Measurements from ENCODE around the gene VMP1. TPM values are rescaled to one million over a fixed set of nuclear protein-coding genes. Genes with fewer than 3 reads are reported as not detected.

The VMP1 gene
- total and polyA plus RNA-seq, 4 donors: 46.4 to 118 (median 71.6) TPM

GRCh38 chr17:59761385-59762048 lies 54.1 kb downstream of the VMP1 start:
- 73% methylated on average over 3 of the region's 3 CpGs for WGBS
- H3K9me3 ChIP-seq (ENCODE audit: control insufficient read depth in 4 of 4, low read length in 3 of 4): no peaks in the 10 kb centered on the region
- TF ChIP-seq EGR1 (IDR thresholded peaks at IDR 0.05; ENCODE audit: low read depth in 2 of 2) (no peak), HNF4A (conservative IDR thresholded peaks at IDR 0.05) (no peak), JUND (IDR thresholded peaks at IDR 0.05) (no peak), REST (IDR thresholded peaks at IDR 0.05) (no peak), RXRA (IDR thresholded peaks at IDR 0.05) (no peak), SP1 (IDR thresholded peaks at IDR 0.05) (no peak), NR2F2 (IDR thresholded peaks at IDR 0.05) (no peak), CTCF (IDR thresholded peaks at IDR 0.05; ENCODE audit: low read depth, low read length, missing input control) (no peak), ATF3 (IDR thresholded peaks at IDR 0.05) (no peak)
- no peak overlapping the region for H3K9ac ChIP-seq (ENCODE audit: low read depth in 1 of 2, low read length in 2 of 2)
- H3K4me1 ChIP-seq (ENCODE audit: control insufficient read depth in 4 of 4, insufficient read depth in 4 of 4, low read length in 3 of 4): no peaks in the 10 kb centered on the region
- H3K36me3 ChIP-seq (ENCODE audit: control insufficient read depth in 4 of 4, insufficient read depth in 3 of 4, low read depth in 1 of 4, low read length in 3 of 4): peaks cover 0 to 9% (median 4%) of the 10 kb centered on the region in 4 donors
- H3K4me3 ChIP-seq (ENCODE audit: low read depth in 1 of 3, low read length in 3 of 3): no peak overlapping the region
- no peaks in the 10 kb centered on the region for H3K27me3 ChIP-seq (ENCODE audit: control insufficient read depth in 4 of 4, insufficient read depth in 4 of 4, low read length in 3 of 4)
- no peak for DNase-seq (ENCODE audit: low spot score)
- H3K27ac ChIP-seq (ENCODE audit: low read depth in 1 of 2, low read length in 2 of 2): no peak overlapping the region

GRCh38 chr17:59762049-59762823 lies 54.8 kb downstream of the VMP1 start:
- WGBS: 85% methylated on average over 4 of the region's 4 CpGs
- H3K4me3 ChIP-seq (ENCODE audit: low read depth in 1 of 3, low read length in 3 of 3): no peak overlapping the region
- TF ChIP-seq HNF4A (conservative IDR thresholded peaks at IDR 0.05) (no peak), JUND (IDR thresholded peaks at IDR 0.05) (no peak), ZBTB33 (IDR thresholded peaks at IDR 0.05) (no peak), CTCF (IDR thresholded peaks at IDR 0.05; ENCODE audit: low read depth, low read length, missing input control) (no peak), RAD21 (IDR thresholded peaks at IDR 0.05) (no peak), RXRA (IDR thresholded peaks at IDR 0.05) (no peak), TAF1 (conservative IDR thresholded peaks at IDR 0.05) (no peak), GABPA (IDR thresholded peaks at IDR 0.05 in 1 of 2, conservative IDR thresholded peaks at IDR 0.05 in 1 of 2) (no peak), YY1 (IDR thresholded peaks at IDR 0.05) (no peak), NR2F2 (IDR thresholded peaks at IDR 0.05) (no peak), HNF4G (IDR thresholded peaks at IDR 0.05) (no peak), FOXA2 (IDR thresholded peaks at IDR 0.05) (no peak)
- no peaks in the 10 kb centered on the region for H3K27me3 ChIP-seq (ENCODE audit: control insufficient read depth in 4 of 4, insufficient read depth in 4 of 4, low read length in 3 of 4)
- no peak overlapping the region for H3K27ac ChIP-seq (ENCODE audit: low read depth in 1 of 2, low read length in 2 of 2)
- DNase-seq (ENCODE audit: low spot score): no peak
- H3K36me3 ChIP-seq (ENCODE audit: control insufficient read depth in 4 of 4, insufficient read depth in 3 of 4, low read depth in 1 of 4, low read length in 3 of 4): peaks cover 0 to 13% (median 4%) of the 10 kb centered on the region in 4 donors
- no peaks in the 10 kb centered on the region for H3K4me1 ChIP-seq (ENCODE audit: control insufficient read depth in 4 of 4, insufficient read depth in 4 of 4, low read length in 3 of 4)
- no peak overlapping the region for H3K9ac ChIP-seq (ENCODE audit: low read depth in 1 of 2, low read length in 2 of 2)
- no peaks in the 10 kb centered on the region for H3K9me3 ChIP-seq (ENCODE audit: control insufficient read depth in 4 of 4, low read length in 3 of 4)

Data from liver (tissue), 9 donors.